NT2/D1 (cell line): ENCODE measurements around the gene FZR1.

ENCODE experiments used
- DNase-seq: peaks from one replicate; pipeline ENCODE4 v3.0.0-alpha.2; 2011; ENCODE audit warnings: low read depth, low spot score
- H3K27me3 ChIP-seq: 2 replicates; pipeline ENCODE4 v1.6.0; 2011; ENCODE audit warnings: mild to moderate bottlenecking; ENCODE audit not compliant: insufficient read length, insufficient read depth
- H3K36me3 ChIP-seq: 2 replicates; pipeline ENCODE4 v1.6.1; 2011; ENCODE audit warnings: mild to moderate bottlenecking, low read length, mixed read lengths; ENCODE audit not compliant: insufficient read depth, insufficient read length
- H3K4me1 ChIP-seq: 2 replicates; pipeline ENCODE4 v1.5.1; 2011; ENCODE audit not compliant: insufficient read depth, insufficient read length
- H3K4me3 ChIP-seq: 2 replicates; pipeline ENCODE4 v1.5.1; 2011; ENCODE audit warnings: low read depth; ENCODE audit not compliant: insufficient read length
- H3K9ac ChIP-seq: 2 replicates; pipeline ENCODE4 v1.6.0; 2011; ENCODE audit warnings: low read depth; ENCODE audit not compliant: insufficient read length
- H3K9me3 ChIP-seq: 2 replicates; pipeline ENCODE4 v1.5.1; 2011; ENCODE audit warnings: mild to moderate bottlenecking, low read length; ENCODE audit not compliant: insufficient read depth
- SUZ12 ChIP-seq: IDR thresholded peaks from 2 replicates; pipeline ENCODE4 v1.6.1; 2011; ENCODE audit not compliant: insufficient read length, insufficient read depth; ENCODE audit errors: extremely low read depth
- YY1 ChIP-seq: IDR thresholded peaks from 2 replicates; pipeline ENCODE4 v1.6.1; 2011; ENCODE audit not compliant: insufficient read length, insufficient read depth
- ZNF274 ChIP-seq: IDR thresholded peaks from 2 replicates; pipeline ENCODE4 v1.6.1; 2011; ENCODE audit warnings: mild to moderate bottlenecking, low read depth, low read length

Gene FZR1

GRCh38 chr19:3468211-3468610 lies 37.9 kb upstream of the FZR1 start:
- no peaks in the 10 kb centered on the region for H3K36me3 ChIP-seq
- no peaks in the 10 kb centered on the region for H3K27me3 ChIP-seq
- TF ChIP-seq SUZ12: no peak
- no peak for TF ChIP-seq YY1
- TF ChIP-seq ZNF274: no peak
- H3K9me3 ChIP-seq: peaks cover 13% of the 10 kb centered on the region; the same call in 1 of the 2 replicates
- H3K4me1 ChIP-seq: peaks cover 13% of the 10 kb centered on the region
- no peak overlapping the region for H3K4me3 ChIP-seq
- no peak overlapping the region for H3K9ac ChIP-seq
- DNase-seq: no peak

- Histone ChIP-seq H3K27me3 (peaks cover 6% of the 10 kb centered on the region), H3K9me3 (peaks cover 13% of the 10 kb centered on the region; the same call in 1 of the 2 replicates), H3K9ac (no peak overlapping the region), H3K36me3 (no peaks in the 10 kb centered on the region), H3K4me3 (no peak overlapping the region), H3K4me1 (peaks cover 13% of the 10 kb centered on the region)
- DNase-seq: no peak
- TF ChIP-seq SUZ12 (no peak), ZNF274 (no peak), YY1 (no peak)
Observed at GRCh38 chr19:3469638-3470499, 36.2 kb upstream of the FZR1 start.

- DNase-seq: no peak
- H3K4me1 ChIP-seq: peaks cover 10% of the 10 kb centered on the region
- H3K27me3 ChIP-seq: peaks cover 14% of the 10 kb centered on the region
- no peak for TF ChIP-seq ZNF274
- no peaks in the 10 kb centered on the region for H3K36me3 ChIP-seq
- H3K4me3 ChIP-seq: no peak overlapping the region
- H3K9me3 ChIP-seq: peaks cover 13% of the 10 kb centered on the region; the same call in 1 of the 2 replicates
- H3K9ac ChIP-seq: no peak overlapping the region
Observed at GRCh38 chr19:3470500-3471128, 35.5 kb upstream of the FZR1 start.

GRCh38 chr19:3471954-3472655 lies 34.0 kb upstream of the FZR1 start:
- Histone ChIP-seq H3K4me1 (peaks cover 9% of the 10 kb centered on the region), H3K4me3 (no peak overlapping the region), H3K27me3 (peaks cover 24% of the 10 kb centered on the region), H3K36me3 (no peaks in the 10 kb centered on the region), H3K9me3 (peaks cover 12% of the 10 kb centered on the region; the same call in 1 of the 2 replicates), H3K9ac (peak overlapping the region; percentile 63)
- no peak for TF ChIP-seq SUZ12
- DNase-seq: no peak

GRCh38 chr19:3474010-3474409 lies 32.1 kb upstream of the FZR1 start:
- Histone ChIP-seq H3K9me3 (no peaks in the 10 kb centered on the region), H3K4me1 (peaks cover 9% of the 10 kb centered on the region), H3K27me3 (peaks cover 27% of the 10 kb centered on the region), H3K36me3 (no peaks in the 10 kb centered on the region), H3K4me3 (no peak overlapping the region), H3K9ac (no peak overlapping the region)
- TF ChIP-seq SUZ12 (no peak), YY1 (no peak), ZNF274 (no peak)
- DNase-seq: no peak

- H3K9me3 ChIP-seq: no peaks in the 10 kb centered on the region
- peaks cover 9% of the 10 kb centered on the region for H3K4me1 ChIP-seq
- TF ChIP-seq YY1 (no peak), SUZ12 (no peak), ZNF274 (no peak)
- H3K4me3 ChIP-seq: no peak overlapping the region
- no peak for DNase-seq
- no peaks in the 10 kb centered on the region for H3K36me3 ChIP-seq
- H3K27me3 ChIP-seq: peaks cover 27% of the 10 kb centered on the region
- H3K9ac ChIP-seq: no peak overlapping the region
Observed at GRCh38 chr19:3474614-3475013, 31.5 kb upstream of the FZR1 start.

GRCh38 chr19:3475449-3475848 lies 30.7 kb upstream of the FZR1 start:
- Histone ChIP-seq H3K9me3 (no peaks in the 10 kb centered on the region), H3K36me3 (no peaks in the 10 kb centered on the region), H3K9ac (no peak overlapping the region), H3K4me1 (peaks cover 8% of the 10 kb centered on the region), H3K4me3 (no peak overlapping the region), H3K27me3 (peaks cover 27% of the 10 kb centered on the region)
- TF ChIP-seq ZNF274 (no peak), SUZ12 (no peak), YY1 (no peak)
- no peak for DNase-seq
